ENCODE results near the gene DDX47.

The DDX47 gene

DNA sequence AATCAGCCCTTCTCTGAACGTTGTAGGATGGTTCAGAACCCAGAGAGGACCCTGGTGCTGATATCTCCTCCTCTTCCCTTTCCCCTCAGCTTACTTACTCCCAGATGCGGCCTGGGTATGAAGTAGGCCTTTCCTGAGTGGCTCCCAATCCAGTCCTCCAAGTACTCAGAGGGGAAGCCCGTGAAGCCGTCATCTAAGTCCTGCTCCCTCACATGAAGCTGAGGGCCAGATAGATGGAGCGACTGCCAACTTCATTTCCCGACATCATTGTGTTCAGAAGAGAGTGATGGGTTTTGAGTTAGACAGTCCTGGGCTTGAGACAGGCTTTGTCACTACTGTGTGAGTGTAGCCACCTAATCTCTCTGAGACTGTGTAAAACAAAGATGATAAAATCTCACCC lies 25.0 kb upstream of the DDX47 start:
- ChIA-PET POLR2A (no interaction called here), CTCF (interaction anchor here (0.6 to 4.6 kb wide), 23 partner anchors 9 to 510 kb away, joined by 3 to 70 read pairs (median 7); partner anchors contain the start of gene DDX47)
- no peak for DNase-seq (ENCODE audit: extremely low spot score)
- no peak for TF ChIP-seq CTCF (IDR thresholded peaks at IDR 0.05; ENCODE audit: control extremely low read depth, extremely low read depth, low read depth, missing control alignments)

GRCh38 chr12:12788675-12789368 lies 24.3 kb upstream of the DDX47 start:
- peak; percentile 50 for TF ChIP-seq CTCF (IDR thresholded peaks at IDR 0.05; ENCODE audit: control extremely low read depth, extremely low read depth, low read depth, missing control alignments)
- ChIA-PET POLR2A (no interaction called here), CTCF (interaction anchor here (0.6 to 4.6 kb wide), 31 partner anchors 9 to 511 kb away, joined by 3 to 70 read pairs (median 5); partner anchors contain the start of gene DDX47)
- DNase-seq (ENCODE audit: extremely low spot score): peak; percentile 68

GRCh38 chr12:12790956-12791355 lies 22.2 kb upstream of the DDX47 start:
- no peak for DNase-seq (ENCODE audit: extremely low spot score)
- POLR2A ChIA-PET: no interaction called here
- CTCF ChIA-PET: interaction anchor here (4.6 kb wide), 2 partner anchors 12 to 22 kb away, joined by 37 to 70 read pairs; partner anchors contain the start of gene DDX47
- TF ChIP-seq CTCF (IDR thresholded peaks at IDR 0.05; ENCODE audit: control extremely low read depth, extremely low read depth, low read depth, missing control alignments): no peak

DNA sequence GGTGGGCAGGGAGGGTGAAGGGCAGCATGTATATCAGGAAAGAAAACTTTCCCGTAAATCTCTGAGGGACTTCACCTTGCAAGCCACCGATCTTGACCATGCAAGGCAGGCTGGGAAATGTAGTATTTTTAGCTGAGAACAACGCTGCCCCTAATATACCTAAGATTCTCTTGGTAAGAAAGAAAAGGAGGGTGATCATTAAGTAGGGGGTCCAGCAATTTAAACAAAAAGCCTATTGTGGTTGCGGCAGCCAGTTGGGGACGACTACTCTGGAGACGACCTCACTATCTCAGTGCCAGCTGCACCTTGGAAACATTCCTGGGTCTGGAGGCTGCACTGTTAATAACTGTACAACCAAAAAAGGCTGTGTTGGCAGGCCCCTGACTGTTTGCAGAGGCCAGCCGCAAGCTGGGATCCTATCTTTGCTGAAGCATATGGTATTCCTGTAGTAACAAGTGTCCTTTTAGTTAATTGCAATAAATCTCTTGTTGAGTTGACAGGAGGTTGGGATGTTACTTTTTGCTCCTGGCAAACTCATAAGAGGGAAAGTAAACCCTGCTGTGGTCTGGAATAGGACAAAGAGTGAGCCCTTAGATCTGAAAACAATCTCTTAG lies 21.3 kb upstream of the DDX47 start:
- CTCF ChIA-PET: interaction anchor here (1.5 to 1.9 kb wide), 4 partner anchors 11 to 22 kb away, joined by 3 to 10 read pairs (median 7); no protein-coding TSS in a partner anchor
- no peak for DNase-seq (ENCODE audit: extremely low spot score)
- POLR2A ChIA-PET: no interaction called here

DNA sequence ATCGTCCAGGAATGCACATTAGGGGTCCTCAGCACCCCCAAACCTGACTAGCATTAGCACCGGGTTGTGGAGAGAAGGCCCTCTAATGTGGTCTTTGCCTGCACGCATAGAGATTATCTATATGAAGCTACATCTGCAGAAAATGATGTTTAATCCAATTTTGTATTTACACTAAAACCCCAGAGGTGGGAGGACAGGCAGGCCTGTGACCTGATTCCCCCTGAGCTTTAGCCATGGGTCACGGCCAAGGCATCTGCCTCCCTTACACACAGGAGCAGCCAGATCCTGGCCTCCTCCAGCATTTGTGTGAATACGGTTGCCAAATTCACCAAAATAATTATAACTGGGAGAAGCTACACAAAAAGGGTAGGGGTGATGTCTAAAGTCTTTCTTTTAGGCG lies 20.7 kb upstream of the DDX47 start:
- no peak for DNase-seq (ENCODE audit: extremely low spot score)
- no peak for TF ChIP-seq CTCF (IDR thresholded peaks at IDR 0.05; ENCODE audit: control extremely low read depth, extremely low read depth, low read depth, missing control alignments)
- POLR2A ChIA-PET: no interaction called here
- CTCF ChIA-PET: interaction anchor here (0.6 to 2.3 kb wide), 6 partner anchors 11 to 56 kb away, joined by 3 to 14 read pairs (median 7); partner anchors contain the start of gene DDX47

More for the DNA sequence above, 21.3 kb upstream of the DDX47 start:
- TF ChIP-seq CTCF (IDR thresholded peaks at IDR 0.05; ENCODE audit: control extremely low read depth, extremely low read depth, low read depth, missing control alignments): no peak

DNA sequence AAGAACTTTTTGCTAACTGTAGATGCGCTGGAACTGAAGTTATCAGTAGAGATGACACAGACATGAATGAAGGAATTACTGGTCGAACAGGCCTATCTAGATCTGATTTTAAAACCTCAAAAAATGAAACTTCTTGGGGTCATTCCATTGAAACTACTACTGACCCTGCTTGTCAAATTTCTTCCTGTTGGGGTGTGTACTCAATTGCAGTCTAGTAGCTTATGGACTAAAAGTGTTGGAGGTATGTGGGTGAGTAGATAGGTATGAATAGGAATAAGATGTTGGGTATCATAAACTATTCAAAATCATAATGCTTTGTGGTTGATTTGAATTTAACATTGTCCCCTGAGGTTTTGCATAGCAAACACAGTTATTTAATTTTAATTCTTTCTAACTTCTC lies 18.5 kb upstream of the DDX47 start:
- ChIA-PET POLR2A (no interaction called here), CTCF (no interaction called here)
- DNase-seq (ENCODE audit: extremely low spot score): no peak
- TF ChIP-seq CTCF (IDR thresholded peaks at IDR 0.05; ENCODE audit: control extremely low read depth, extremely low read depth, low read depth, missing control alignments): no peak

Measured in GM10248 (cell line).